ENCODE results near the gene PCP2. TPM values are rescaled to one million over a fixed set of nuclear protein-coding genes. Genes with fewer than 3 reads are reported as not detected.

Gene PCP2
- total and polyA plus RNA-seq, 2 of the 8 experiments (the other 6 are each of a cell fraction or from before 2014, with no cell fraction given): not detected

DNA sequence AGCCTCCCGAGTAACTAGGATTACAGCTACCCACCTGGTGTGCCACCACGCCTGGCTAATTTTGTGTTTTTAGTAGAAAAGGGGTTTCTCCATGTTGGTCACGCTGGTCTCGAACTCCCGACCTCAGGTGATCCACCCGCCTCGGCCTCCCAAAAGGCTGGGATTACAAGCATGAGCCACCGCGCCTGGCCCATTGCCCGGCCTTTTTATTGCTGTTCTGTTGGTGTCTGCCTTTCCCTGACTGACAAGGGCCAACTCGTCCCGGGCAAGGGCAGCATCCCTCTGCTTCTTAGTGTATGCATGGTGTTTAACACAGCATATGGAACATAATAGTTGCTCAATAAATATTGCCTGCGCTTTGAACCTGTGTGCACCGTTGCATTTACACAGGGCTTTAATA lies 29.1 kb upstream of the PCP2 start:
- Histone ChIP-seq H2AFZ (ENCODE audit: low read length) (no peak overlapping the region), H3K4me1 (replicated peaks in 1 of 4; ENCODE audit: control insufficient read depth in 3 of 4, insufficient read depth in 4 of 4, low read length in 3 of 4) (no peaks in the 10 kb centered on the region), H4K5ac (ENCODE audit: insufficient read length, low read depth, low read length) (no peak overlapping the region), H3K27me3 (replicated peaks in 1 of 4; ENCODE audit: control insufficient read depth in 3 of 4, extremely low read depth in 1 of 4, insufficient read depth in 3 of 4, low read length in 3 of 4) (no peaks in the 10 kb centered on the region), H3K4me2 (ENCODE audit: insufficient read depth in 1 of 2, low read depth in 2 of 2, low read length in 2 of 2) (no peak overlapping the region), H2BK12ac (ENCODE audit: low read depth, low read length) (no peak overlapping the region), H3K79me2 (ENCODE audit: control insufficient read depth in 1 of 2, insufficient read depth in 2 of 2, low read length in 2 of 2) (no peaks in the 10 kb centered on the region), H3K56ac (replicated peaks; ENCODE audit: insufficient read length, low read depth, low read length) (no peak overlapping the region), H2AK5ac (ENCODE audit: low read depth, low read length) (no peak overlapping the region), H3K9ac (replicated peaks in 1 of 4; ENCODE audit: extremely low read depth in 1 of 4, low read depth in 3 of 4, low read length in 3 of 4) (no peak overlapping the region), H3K4ac (replicated peaks; ENCODE audit: insufficient read length, low read depth, low read length) (no peak overlapping the region), H3K9me3 (ENCODE audit: insufficient read depth in 2 of 2, low read depth in 1 of 2, low read length in 1 of 2) (no peaks in the 10 kb centered on the region), H3K14ac (ENCODE audit: insufficient read length) (no peak overlapping the region), H2BK5ac (ENCODE audit: low read depth, low read length) (no peak overlapping the region), H3K4me3 (ENCODE audit: extremely low read depth in 1 of 4, insufficient read depth in 2 of 4, low read depth in 3 of 4, low read length in 4 of 4) (no peak overlapping the region), H4K8ac (ENCODE audit: extremely low read depth, insufficient read depth, low read length) (no peak overlapping the region), H3K23ac (ENCODE audit: insufficient read length) (no peak overlapping the region), H2BK20ac (ENCODE audit: low read length) (no peak overlapping the region), H3K27ac (ENCODE audit: low read depth, low read length) (no peak overlapping the region), H4K20me1 (replicated peaks in 1 of 2; ENCODE audit: control insufficient read depth in 1 of 2, insufficient read depth in 2 of 2, low read length in 2 of 2) (no peaks in the 10 kb centered on the region), H3K18ac (ENCODE audit: extremely low read depth, low read length) (no peak overlapping the region), H3K23me2 (ENCODE audit: low read depth, low read length) (no peaks in the 10 kb centered on the region), H3K36me3 (ENCODE audit: control insufficient read depth in 2 of 4, insufficient read depth in 4 of 4, low read length in 3 of 4) (no peaks in the 10 kb centered on the region), H4K91ac (replicated peaks; ENCODE audit: insufficient read length, low read length) (no peak overlapping the region), H2BK120ac (replicated peaks; ENCODE audit: low read depth, low read length) (no peak overlapping the region), H3K79me1 (ENCODE audit: low read depth, low read length) (no peaks in the 10 kb centered on the region), H2BK15ac (ENCODE audit: low read length) (no peak overlapping the region)
- WGBS, 2 experiments (ENCODE audit: extremely low coverage in 1 of 2, insufficient coverage in 1 of 2, insufficient read length in 1 of 2, insufficient replicate concordance in 2 of 2, low coverage in 1 of 2, low lambda C conversion rate in 2 of 2, missing lambda C conversion rate in 1 of 2): 75% methylated on average over 14 of the region's 14 CpGs; no CpG with 5 or more reads in 1 of the 2 experiments
- CTCF ChIA-PET (ENCODE audit: partially characterized antibody): interaction anchor here (1.5 to 2.4 kb wide), 2 partner anchors 18 to 34 kb away, joined by 4 to 10 read pairs; partner anchors contain the start of gene TRAPPC5
- no peak for FAIRE-seq
- no peak for DNase-seq (ENCODE audit: low read depth in 1 of 2, low spot score in 2 of 2)
- POLR2A ChIA-PET (ENCODE audit: partially characterized antibody): interaction anchor here (0.7 kb wide), 1 partner anchor 27 kb away, joined by 3 read pairs; no protein-coding TSS in a partner anchor
- TF ChIP-seq HDAC6 (IDR thresholded peaks at IDR 0.05; ENCODE audit: low read depth, low read length): no peak
- TF ChIP-seq, protein P1, sequence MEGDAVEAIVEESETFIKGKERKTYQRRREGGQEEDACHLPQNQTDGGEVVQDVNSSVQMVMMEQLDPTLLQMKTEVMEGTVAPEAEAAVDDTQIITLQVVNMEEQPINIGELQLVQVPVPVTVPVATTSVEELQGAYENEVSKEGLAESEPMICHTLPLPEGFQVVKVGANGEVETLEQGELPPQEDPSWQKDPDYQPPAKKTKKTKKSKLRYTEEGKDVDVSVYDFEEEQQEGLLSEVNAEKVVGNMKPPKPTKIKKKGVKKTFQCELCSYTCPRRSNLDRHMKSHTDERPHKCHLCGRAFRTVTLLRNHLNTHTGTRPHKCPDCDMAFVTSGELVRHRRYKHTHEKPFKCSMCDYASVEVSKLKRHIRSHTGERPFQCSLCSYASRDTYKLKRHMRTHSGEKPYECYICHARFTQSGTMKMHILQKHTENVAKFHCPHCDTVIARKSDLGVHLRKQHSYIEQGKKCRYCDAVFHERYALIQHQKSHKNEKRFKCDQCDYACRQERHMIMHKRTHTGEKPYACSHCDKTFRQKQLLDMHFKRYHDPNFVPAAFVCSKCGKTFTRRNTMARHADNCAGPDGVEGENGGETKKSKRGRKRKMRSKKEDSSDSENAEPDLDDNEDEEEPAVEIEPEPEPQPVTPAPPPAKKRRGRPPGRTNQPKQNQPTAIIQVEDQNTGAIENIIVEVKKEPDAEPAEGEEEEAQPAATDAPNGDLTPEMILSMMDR (IDR thresholded peaks at IDR 0.05; ENCODE audit: control extremely low read depth in 1 of 3, insufficient read depth in 1 of 3, low read depth in 1 of 3, low read length in 3 of 3): no peak
- TF ChIP-seq BRCA1 (IDR thresholded peaks at IDR 0.05; ENCODE audit: low read depth, low read length): no peak
- TF ChIP-seq CHD1 (IDR thresholded peaks at IDR 0.05; ENCODE audit: low read depth, low read length): no peak
- no peak for TF ChIP-seq SUZ12 (IDR thresholded peaks at IDR 0.05; ENCODE audit: low read length)
- no peak for TF ChIP-seq POU5F1 (IDR thresholded peaks at IDR 0.05; ENCODE audit: low read depth, low read length)
- no peak for TF ChIP-seq CREB1 (IDR thresholded peaks at IDR 0.05)
- TF ChIP-seq RXRA (IDR thresholded peaks at IDR 0.05; ENCODE audit: insufficient read depth, low read depth, low read length): no peak
- no peak for TF ChIP-seq SIN3A (conservative IDR thresholded peaks at IDR 0.05 in 1 of 2, IDR thresholded peaks at IDR 0.05 in 1 of 2; ENCODE audit: low read depth in 1 of 2, low read length in 2 of 2)
- TF ChIP-seq BCL11A (IDR thresholded peaks at IDR 0.05; ENCODE audit: low read depth in 2 of 2, low read length in 2 of 2): no peak
- no peak for TF ChIP-seq SAP30 (IDR thresholded peaks at IDR 0.05; ENCODE audit: insufficient read depth, insufficient replicate concordance, low read length)
- no peak for TF ChIP-seq EP300 (IDR thresholded peaks at IDR 0.05; ENCODE audit: borderline replicate concordance in 1 of 2, low read depth in 2 of 2, low read length in 2 of 2)
